Uterus (tissue), 4 donors: ENCODE measurements around the gene SLC35F3. TPM values are rescaled to one million over a fixed set of nuclear protein-coding genes. Genes with fewer than 3 reads are reported as not detected.

Experiments
- DNase-seq, 2 donors: peaks; one replicate each; pipeline ENCODE4 v3.0.0-alpha.2; 2019 to 2020
- H3K27ac ChIP-seq, 2 donors: fragments of 200-600 bp; sonication (generic); 1 replicate in 1 of 2; 2 replicates in 1 of 2; pipeline ENCODE4 v1.5.1; 2016 to 2018
- H3K27me3 ChIP-seq, 2 donors: fragments of 200-600 bp; sonication (generic); one replicate each; pipeline ENCODE4 v1.5.1; 2018 to 2019; ENCODE audit warnings: control low read depth in 1 of 2
- H3K36me3 ChIP-seq, 2 donors: fragments of 200-600 bp; sonication (generic); one replicate each; pipeline ENCODE4 v1.5.1; 2019; ENCODE audit warnings: control low read depth in 1 of 2
- H3K4me1 ChIP-seq, 2 donors: fragments of 200-600 bp; sonication (generic); one replicate each; pipeline ENCODE4 v1.5.1; 2018 to 2019; ENCODE audit warnings: control low read depth in 1 of 2
- H3K4me3 ChIP-seq, 2 donors: fragments of 200-600 bp; sonication (generic); 1 replicate in 1 of 2; 2 replicates in 1 of 2; pipeline ENCODE4 v1.5.1; 2018 to 2019; ENCODE audit warnings: mild to moderate bottlenecking in 1 of 2
- H3K9me3 ChIP-seq, 2 donors: fragments of 200-600 bp; sonication (generic); one replicate each; pipeline ENCODE4 v1.5.1; 2019; ENCODE audit warnings: control low read depth in 1 of 2
- CTCF ChIP-seq, 4 experiments: fragments of 200-600 bp in 2 of 4; fragments of 450-650 bp in 2 of 4; sonication (generic) in 2 of 4; IDR thresholded peaks; one replicate each; pipeline ENCODE4 v1.5.1; 2016 to 2019; ENCODE audit warnings: antibody characterized with exemption in 4 of 4, mild to moderate bottlenecking in 2 of 4, moderate library complexity in 1 of 4
- POLR2A ChIP-seq, 2 donors: fragments of 450-650 bp; IDR thresholded peaks; one replicate each; pipeline ENCODE4 v1.6.1; 2016; ENCODE audit warnings: antibody characterized with exemption in 2 of 2, mild to moderate bottlenecking in 1 of 2, moderate library complexity in 1 of 2
- intact Hi-C: fragments of 100-400 bp; cut with DNase I; formaldehyde crosslinking; loops from one replicate; pipeline ENCODE4 v1.15.1; 2023; ENCODE audit warnings: low total_unique reads
- total RNA-seq, 4 donors: library from RNA; depleted of rRNA in 3 of 4; stranded (reverse); fragments of >200 nt in 3 of 4; gene quantifications; one replicate each; pipeline versions ENCODE4 v1.1.0 to v1.2.4, GENCODE V29; 2014 to 2023
- donor health status: DM: yes; HTN: yes; CAD: no.

SLC35F3 gene
- total RNA-seq, 4 donors from 2014 or later, result 0.24 to 0.62 (median 0.26) TPM; not detected in 1

GRCh38 chr1:233959971-233960370, 55.5 kb downstream of the SLC35F3 start:
- Histone ChIP-seq H3K36me3 (no peaks in the 10 kb centered on the region), H3K4me1 (no peaks in the 10 kb centered on the region), H3K27ac (no peak overlapping the region), H3K27me3 (no peaks in the 10 kb centered on the region), H3K9me3 (no peaks in the 10 kb centered on the region), H3K4me3 (no peak overlapping the region)
- no peak for TF ChIP-seq POLR2A (IDR thresholded peaks at IDR 0.05)
- no peak for TF ChIP-seq CTCF (IDR thresholded peaks at IDR 0.05)
- no peak for DNase-seq
- intact Hi-C loops, result no loop called here

- Histone ChIP-seq H3K36me3 (no peaks in the 10 kb centered on the region), H3K4me3 (no peak overlapping the region), H3K27ac (no peak overlapping the region), H3K4me1 (no peaks in the 10 kb centered on the region), H3K9me3 (no peaks in the 10 kb centered on the region), H3K27me3 (no peaks in the 10 kb centered on the region)
- intact Hi-C loops, result no loop called here
- no peak for DNase-seq
- TF ChIP-seq POLR2A (IDR thresholded peaks at IDR 0.05) (no peak), CTCF (IDR thresholded peaks at IDR 0.05) (no peak)
Observed at GRCh38 chr1:233960386-233960785, 55.9 kb downstream of the SLC35F3 start.

GRCh38 chr1:233962878-233963277, 58.4 kb downstream of the SLC35F3 start:
- Histone ChIP-seq H3K27ac (no peak overlapping the region), H3K4me1 (no peaks in the 10 kb centered on the region), H3K27me3 (no peaks in the 10 kb centered on the region), H3K4me3 (no peak overlapping the region), H3K9me3 (no peaks in the 10 kb centered on the region), H3K36me3 (no peaks in the 10 kb centered on the region)
- no peak for DNase-seq
- TF ChIP-seq POLR2A (IDR thresholded peaks at IDR 0.05) (no peak), CTCF (IDR thresholded peaks at IDR 0.05) (no peak)
- intact Hi-C loops, result no loop called here

- DNase-seq, result no peak
- no peak overlapping the region for H3K4me3 ChIP-seq
- no peaks in the 10 kb centered on the region for H3K9me3 ChIP-seq
- H3K27me3 ChIP-seq, result no peaks in the 10 kb centered on the region
- intact Hi-C loops, result no loop called here
- no peak overlapping the region for H3K27ac ChIP-seq
- no peaks in the 10 kb centered on the region for H3K4me1 ChIP-seq
- no peaks in the 10 kb centered on the region for H3K36me3 ChIP-seq
- TF ChIP-seq CTCF (IDR thresholded peaks at IDR 0.05), result no peak
- TF ChIP-seq POLR2A (IDR thresholded peaks at IDR 0.05), result no peak
Observed at GRCh38 chr1:233965856-233966255, 61.4 kb downstream of the SLC35F3 start.

GRCh38 chr1:233971753-233972152, 67.3 kb downstream of the SLC35F3 start:
- intact Hi-C loops, result no loop called here
- Histone ChIP-seq H3K4me3 (no peak overlapping the region), H3K9me3 (no peaks in the 10 kb centered on the region), H3K27ac (no peak overlapping the region), H3K4me1 (no peaks in the 10 kb centered on the region), H3K36me3 (no peaks in the 10 kb centered on the region), H3K27me3 (no peaks in the 10 kb centered on the region)
- TF ChIP-seq CTCF (IDR thresholded peaks at IDR 0.05) (no peak), POLR2A (IDR thresholded peaks at IDR 0.05) (no peak)
- DNase-seq, result no peak
